Large intestine (tissue), 3 donors: ENCODE measurements around the gene PLSCR3. TPM values are rescaled to one million over a fixed set of nuclear protein-coding genes. Genes with fewer than 3 reads are reported as not detected.

Experiments
- DNase-seq, 2 donors: peaks; one replicate each; pipeline versions ENCODE4 v3.0.0 to v3.0.0-alpha.2; 2013
- H3K27ac ChIP-seq: one replicate; pipeline ENCODE4 v1.5.1; 2013; ENCODE audit warnings: low read length
- H3K27me3 ChIP-seq: 2 replicates; pipeline ENCODE4 v1.6.1; 2013; ENCODE audit warnings: low read length; ENCODE audit not compliant: control insufficient read depth, insufficient read depth
- H3K36me3 ChIP-seq: 2 replicates; pipeline ENCODE4 v1.6.1; 2013; ENCODE audit warnings: low read length; ENCODE audit not compliant: control insufficient read depth, insufficient read depth
- H3K4me1 ChIP-seq: one replicate; pipeline ENCODE4 v1.6.1; 2013; ENCODE audit warnings: low read length; ENCODE audit not compliant: control insufficient read depth, insufficient read depth
- H3K4me3 ChIP-seq: one replicate; pipeline ENCODE4 v1.5.1; 2013; ENCODE audit warnings: low read length
- H3K9me3 ChIP-seq: one replicate; pipeline ENCODE4 v1.6.1; 2013; ENCODE audit warnings: mild to moderate bottlenecking, low read depth, low read length, moderate library complexity; ENCODE audit not compliant: control insufficient read depth
- WGBS: methylation state at CpG from one replicate; pipeline ENCODE4 v1.1.5; 2013; ENCODE audit warnings: low lambda C conversion rate; ENCODE audit not compliant: insufficient coverage; 5-methylcytosine and 5-hydroxymethylcytosine counted together
- polyA plus RNA-seq: library from polyadenylated mRNA; unstranded; fragments of 120-200 nt; gene quantifications from one replicate; pipeline ENCODE4 v1.2.1, GENCODE V29; 2013

The PLSCR3 gene
- polyA plus RNA-seq, 1 donor = 16.9 TPM

DNA sequence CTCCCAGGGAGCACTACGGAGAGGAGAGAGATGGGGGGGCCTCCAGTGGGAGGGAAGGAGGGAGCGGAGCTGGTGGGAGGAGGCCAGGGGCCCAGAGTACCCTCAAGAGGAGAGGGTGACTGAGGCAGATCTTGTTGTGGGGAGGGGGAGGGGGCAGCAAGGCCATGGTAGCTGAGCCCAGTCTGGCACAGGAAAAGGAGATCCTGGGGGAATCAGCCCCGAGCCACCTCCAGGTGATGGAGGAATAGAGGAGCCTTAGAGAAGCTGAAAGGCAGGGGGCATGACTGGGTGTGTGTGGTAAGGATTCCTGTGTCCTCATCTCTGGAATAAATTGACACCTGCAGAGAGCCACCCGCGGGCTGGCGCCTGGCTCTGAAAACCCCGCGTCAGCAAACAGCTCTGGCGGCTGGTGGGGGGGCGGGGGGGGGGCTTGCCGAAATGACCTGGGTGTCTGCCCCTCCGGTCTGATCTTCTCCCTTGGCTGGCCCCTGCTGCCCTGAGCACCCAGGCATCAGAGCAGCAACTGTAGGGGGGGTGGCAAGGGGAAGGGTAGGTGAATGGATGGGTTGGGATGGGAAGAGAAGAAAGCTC is 12.0 kb upstream of the PLSCR3 start:
- Histone ChIP-seq H3K9me3 (no peaks in the 10 kb centered on the region), H3K27me3 (peaks cover 53% of the 10 kb centered on the region), H3K27ac (no peak overlapping the region), H3K4me1 (peaks cover 9% of the 10 kb centered on the region), H3K4me3 (no peak overlapping the region), H3K36me3 (peaks cover 7% of the 10 kb centered on the region)
- no peak for DNase-seq
- WGBS = no CpG with 5 or more reads among the region's 12 CpGs

DNA sequence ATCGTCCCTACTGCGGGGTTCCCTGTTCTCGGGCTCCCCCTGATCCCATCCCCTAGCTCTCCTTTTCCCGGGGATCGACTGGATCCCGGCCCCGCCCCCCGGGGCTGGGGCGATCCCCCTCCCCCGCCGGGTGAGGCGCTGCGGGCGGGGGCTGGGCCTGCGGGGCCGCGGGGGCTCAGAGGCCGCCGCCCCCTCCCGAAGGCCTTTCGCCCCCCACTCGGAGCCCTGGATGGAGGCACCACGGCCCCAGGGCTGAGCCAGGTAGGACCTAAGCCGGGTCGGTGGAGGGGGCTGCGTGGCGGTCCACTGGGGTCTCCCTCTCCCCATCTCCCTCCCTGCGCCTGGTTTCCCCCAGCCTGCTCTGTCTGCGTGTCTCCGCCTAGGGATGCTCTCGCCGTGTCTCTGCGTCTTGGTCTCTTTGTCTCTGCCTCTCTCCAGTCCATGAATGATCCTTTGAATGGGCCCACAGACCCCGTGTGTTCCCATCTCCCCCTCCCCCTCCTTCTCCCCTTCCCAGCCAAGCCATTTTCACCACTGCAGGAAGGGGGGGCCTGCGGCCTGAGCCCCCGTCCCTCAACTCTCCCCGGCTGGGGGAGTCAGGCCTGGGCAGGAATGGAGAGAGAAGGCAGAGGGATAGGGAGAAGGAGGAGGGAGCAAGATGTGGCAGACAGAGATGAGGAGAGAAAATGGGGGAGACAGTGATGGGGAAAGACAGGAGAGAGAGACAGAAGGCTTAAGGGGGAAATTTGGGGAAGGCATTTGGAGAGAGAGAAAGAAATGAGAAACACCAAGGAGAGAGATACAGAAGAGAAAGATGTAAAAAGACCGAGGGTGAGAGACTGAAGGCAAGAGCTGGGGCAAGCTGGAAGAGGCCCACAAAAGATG is 11.3 kb upstream of the PLSCR3 start:
- DNase-seq = peak in 1 of 2 donors; percentile 19
- WGBS = 13% methylated on average over 3 of the region's 38 CpGs
- peak overlapping the region; percentile 54 for H3K4me3 ChIP-seq
- peaks cover 50% of the 10 kb centered on the region for H3K27me3 ChIP-seq
- H3K4me1 ChIP-seq = peaks cover 9% of the 10 kb centered on the region
- H3K27ac ChIP-seq = peak overlapping the region; percentile 68
- peaks cover 7% of the 10 kb centered on the region for H3K36me3 ChIP-seq
- no peaks in the 10 kb centered on the region for H3K9me3 ChIP-seq

DNA sequence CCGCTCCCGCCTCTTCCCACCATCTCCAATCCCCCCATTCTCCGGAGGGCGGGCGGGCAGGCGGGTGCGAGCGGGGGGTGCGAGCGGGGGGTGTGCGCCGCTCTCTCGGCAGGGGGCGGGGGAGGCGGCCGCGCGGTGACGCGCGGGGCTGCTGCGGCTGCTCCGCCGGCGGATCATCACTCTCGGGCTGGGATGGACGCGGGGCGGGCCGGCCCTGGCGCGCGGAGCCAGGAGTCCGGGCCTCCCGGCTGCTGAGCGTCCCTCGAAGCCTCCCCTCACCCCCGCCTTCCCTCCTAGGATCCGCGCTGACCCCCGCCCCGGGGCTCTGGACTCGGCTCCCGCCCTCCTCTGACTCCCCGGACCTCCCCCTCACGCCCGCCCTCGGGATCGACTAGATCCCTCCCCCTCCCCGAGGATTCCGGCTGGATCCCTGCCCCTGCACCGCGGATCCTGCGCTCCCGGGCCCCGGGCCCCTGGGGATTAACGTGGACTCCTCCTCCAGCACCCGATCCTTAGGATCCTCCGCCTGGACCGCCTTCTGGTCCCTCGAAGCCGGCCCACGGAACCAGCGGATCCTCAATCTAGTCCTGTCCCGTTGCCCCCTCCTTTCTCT is 10.5 kb upstream of the PLSCR3 start:
- Histone ChIP-seq H3K36me3 (peaks cover 4% of the 10 kb centered on the region), H3K27ac (peak overlapping the region; percentile 68), H3K4me3 (peak overlapping the region; percentile 54), H3K9me3 (no peaks in the 10 kb centered on the region), H3K27me3 (peaks cover 45% of the 10 kb centered on the region), H3K4me1 (peaks cover 9% of the 10 kb centered on the region)
- no peak for DNase-seq
- 0% methylated on average over 1 of the region's 65 CpGs for WGBS

DNA sequence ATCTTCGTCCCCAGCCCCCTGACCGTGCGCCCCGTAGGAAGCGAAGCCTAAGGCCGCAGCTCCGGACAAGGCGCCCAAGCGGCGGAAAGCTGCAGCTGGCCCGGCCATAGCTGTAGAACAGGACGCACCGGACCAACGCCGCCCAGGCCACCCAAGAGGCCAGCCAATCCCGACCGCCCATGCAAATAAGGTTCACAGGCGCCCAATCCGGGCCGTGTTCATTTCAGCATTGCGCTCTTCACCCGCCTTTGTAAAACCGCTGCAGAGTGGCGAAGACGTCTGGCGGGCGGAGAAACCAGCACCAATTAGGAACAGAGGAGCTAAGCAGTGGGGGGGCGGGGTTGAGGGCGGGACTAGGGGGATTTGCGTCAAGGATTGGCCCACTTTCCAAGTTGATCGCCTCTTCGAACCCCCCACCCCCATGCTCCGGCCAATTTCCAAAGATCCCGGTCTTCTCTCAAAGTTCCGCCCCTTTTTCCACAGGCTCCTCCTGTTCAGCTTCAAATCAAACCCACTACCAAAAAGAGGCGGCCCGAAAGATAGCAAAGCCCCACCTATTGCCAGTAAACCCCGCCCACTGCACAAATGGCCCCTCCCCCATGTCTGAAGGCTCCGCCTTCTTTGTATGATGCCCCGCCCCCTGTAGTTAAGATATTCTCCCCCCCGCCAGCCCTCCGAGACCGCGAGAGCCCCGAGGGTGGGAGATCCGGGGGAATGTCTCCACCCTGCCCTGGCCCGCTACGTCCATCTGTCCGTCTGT is 9.8 kb upstream of the PLSCR3 start, which contains the start of gene TMEM256:
Gene TMEM256 (minus strand): TSS at position 121 of the 760 bp plus-strand sequence. CDS start 13 bp downstream, at position 108.
- peak; percentile 99 to 100 for DNase-seq
- Histone ChIP-seq H3K4me1 (peaks cover 9% of the 10 kb centered on the region), H3K9me3 (no peaks in the 10 kb centered on the region), H3K4me3 (peak within 1 kb of the TSS; percentile 93), H3K36me3 (no peaks in the 10 kb centered on the region), H3K27me3 (peaks cover 39% of the 10 kb centered on the region), H3K27ac (peak within 1 kb of the TSS; percentile 96)
- no CpG with 5 or more reads among the region's 49 CpGs for WGBS

DNA sequence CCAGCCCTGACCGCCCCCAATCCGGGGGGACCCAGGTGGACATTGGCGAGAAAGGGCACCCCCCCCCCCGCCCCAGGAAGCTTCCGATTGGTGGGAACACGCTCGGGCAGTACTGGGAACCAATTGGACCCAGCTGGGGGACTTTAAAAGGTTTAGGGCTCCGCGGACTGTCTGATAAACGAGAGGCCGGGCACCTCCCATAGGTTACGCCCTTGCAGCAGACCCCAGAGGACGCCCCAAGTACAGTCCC is 9.3 kb upstream of the PLSCR3 start:
- no peaks in the 10 kb centered on the region for H3K36me3 ChIP-seq
- H3K4me3 ChIP-seq = peak overlapping the region; percentile 93
- peaks cover 34% of the 10 kb centered on the region for H3K27me3 ChIP-seq
- peak overlapping the region; percentile 96 for H3K27ac ChIP-seq
- DNase-seq = no peak
- no peaks in the 10 kb centered on the region for H3K9me3 ChIP-seq
- WGBS = no CpG with 5 or more reads among the region's 13 CpGs
- peaks cover 9% of the 10 kb centered on the region for H3K4me1 ChIP-seq

DNA sequence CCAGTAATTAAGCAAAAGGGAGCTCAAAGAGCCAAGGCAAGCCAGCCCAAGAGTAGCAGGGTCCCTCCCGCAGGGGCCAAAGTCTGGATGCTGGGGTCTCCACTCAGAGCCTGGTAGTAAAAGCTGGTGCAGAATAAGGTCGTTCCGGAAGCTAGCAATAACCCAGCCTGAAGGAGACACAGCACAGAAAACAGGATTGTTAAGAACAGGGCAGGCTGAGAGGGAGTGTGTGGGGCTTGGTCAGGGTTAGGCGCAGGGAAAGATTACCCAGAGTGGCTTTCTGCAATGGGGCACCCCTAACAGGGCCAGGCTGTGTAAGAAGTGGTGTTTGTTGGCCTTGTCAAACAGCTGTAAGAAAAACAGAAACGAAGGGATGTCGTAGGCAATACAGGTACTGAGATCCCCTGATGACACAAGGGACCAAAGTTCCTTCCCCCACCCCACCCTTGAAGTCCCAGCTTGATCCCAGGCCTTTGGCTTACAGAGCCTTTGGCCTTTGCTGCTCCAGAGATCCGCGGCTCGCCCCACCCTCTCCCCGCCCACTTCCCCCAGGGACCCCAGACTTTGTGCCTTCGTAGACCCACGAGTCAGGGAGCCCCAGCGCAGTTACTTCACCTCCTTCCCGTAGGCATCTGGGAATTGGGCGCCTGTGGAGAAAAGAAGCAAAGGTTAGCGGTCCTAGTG is 8.9 kb upstream of the PLSCR3 start:
- Histone ChIP-seq H3K4me1 (peaks cover 9% of the 10 kb centered on the region), H3K4me3 (peak overlapping the region; percentile 93), H3K36me3 (no peaks in the 10 kb centered on the region), H3K27ac (peak overlapping the region; percentile 96), H3K9me3 (no peaks in the 10 kb centered on the region), H3K27me3 (peaks cover 31% of the 10 kb centered on the region)
- no CpG with 5 or more reads among the region's 16 CpGs for WGBS
- DNase-seq = peak; percentile 93 to 97

DNA sequence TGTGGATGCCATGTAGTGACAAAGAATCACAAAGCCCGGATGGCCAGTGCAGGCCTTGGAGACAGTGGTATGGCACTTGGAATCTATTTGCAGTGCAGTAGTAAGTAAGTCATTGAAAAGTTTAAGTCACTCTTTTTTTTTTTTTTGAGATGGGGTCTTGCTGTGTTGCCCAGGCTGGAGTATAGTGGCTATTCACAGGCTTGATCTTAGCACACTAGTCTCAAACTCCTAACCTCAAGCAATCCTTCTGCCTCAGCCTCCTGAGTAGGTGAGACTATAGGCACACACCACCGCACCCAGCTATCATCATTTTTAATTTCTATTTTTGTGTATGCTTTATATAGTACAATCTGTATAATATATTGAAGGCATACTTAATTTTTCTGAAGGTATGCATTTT is 4.3 kb upstream of the PLSCR3 start:
- no peak for DNase-seq
- Histone ChIP-seq H3K36me3 (no peaks in the 10 kb centered on the region), H3K4me1 (peaks cover 17% of the 10 kb centered on the region), H3K9me3 (no peaks in the 10 kb centered on the region), H3K4me3 (no peak overlapping the region), H3K27me3 (peaks cover 2% of the 10 kb centered on the region), H3K27ac (no peak overlapping the region)
- WGBS = no CpG with 5 or more reads among the region's 2 CpGs

DNA sequence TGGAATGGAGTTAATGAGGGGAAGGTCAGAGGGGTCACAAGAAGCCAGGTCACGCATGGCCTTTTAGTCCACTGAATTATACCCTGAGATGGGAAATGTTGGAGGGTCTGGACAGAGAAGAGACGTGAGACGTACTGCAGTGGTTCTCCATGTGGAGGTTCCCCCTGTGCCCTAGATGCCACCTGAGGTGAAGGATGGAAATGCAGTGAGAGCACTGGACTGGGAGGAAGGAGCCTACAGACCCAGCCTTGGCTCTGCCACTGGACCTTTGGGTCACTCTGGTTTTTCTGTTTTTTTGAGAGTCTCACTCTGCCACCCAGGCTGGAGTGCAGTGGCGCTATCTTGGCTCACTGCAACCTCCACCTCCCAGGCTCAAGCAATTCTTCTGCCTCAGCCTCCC is 1.8 kb upstream of the PLSCR3 start:
- no peak overlapping the region for H3K4me3 ChIP-seq
- no peak overlapping the region for H3K27ac ChIP-seq
- no peaks in the 10 kb centered on the region for H3K9me3 ChIP-seq
- no peak for DNase-seq
- WGBS = 100% methylated on average over 1 of the region's 4 CpGs
- peaks cover 7% of the 10 kb centered on the region for H3K27me3 ChIP-seq
- peaks cover 5% of the 10 kb centered on the region for H3K36me3 ChIP-seq
- H3K4me1 ChIP-seq = peaks cover 16% of the 10 kb centered on the region

DNA sequence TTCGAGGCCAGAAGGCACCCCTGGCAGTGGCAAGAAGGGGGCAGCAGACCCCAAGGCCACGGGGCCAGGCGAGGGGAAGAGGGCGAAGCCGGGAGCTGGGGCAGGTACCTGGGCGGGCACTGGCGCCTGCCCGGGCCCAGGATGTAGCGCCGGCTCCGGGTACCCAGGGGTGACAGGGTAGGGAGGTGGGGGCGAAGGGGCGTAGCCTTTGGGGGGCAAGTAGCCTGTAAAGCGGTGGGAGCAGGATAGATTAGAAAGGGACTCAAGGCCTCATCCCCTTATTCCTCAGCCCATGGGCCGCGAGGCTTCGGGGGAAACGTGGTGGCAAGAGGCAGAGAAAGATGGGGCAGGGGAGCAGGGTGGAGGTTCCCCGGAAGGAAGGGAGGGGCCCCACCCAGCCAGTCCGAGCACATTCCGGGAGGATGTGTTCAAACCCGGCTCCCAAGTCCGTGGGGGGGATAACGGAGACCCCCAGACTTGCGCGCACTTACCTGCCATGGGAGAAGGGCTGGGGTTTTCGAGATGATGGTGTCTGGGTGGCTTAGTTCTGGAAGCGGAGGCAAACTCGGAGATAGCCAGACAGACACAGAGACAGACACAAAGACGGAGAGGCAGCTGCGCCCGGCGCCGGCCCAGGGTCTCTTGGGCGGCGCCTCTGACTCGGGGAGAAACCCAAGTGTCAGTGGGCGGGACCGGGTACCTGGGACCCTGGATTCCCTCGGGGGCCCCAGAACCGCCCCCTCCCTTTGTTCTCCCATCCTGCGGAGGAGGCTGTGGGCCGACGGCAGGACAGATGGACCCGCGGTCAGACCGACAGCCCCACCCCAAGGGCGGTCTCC is 493 bp downstream of the PLSCR3 start:
- peak overlapping the region; percentile 74 for H3K27ac ChIP-seq
- peak overlapping the region; percentile 99 for H3K4me3 ChIP-seq
- no CpG with 5 or more reads among the region's 48 CpGs for WGBS
- peaks cover 16% of the 10 kb centered on the region for H3K4me1 ChIP-seq
- H3K9me3 ChIP-seq = no peaks in the 10 kb centered on the region
- H3K27me3 ChIP-seq = peaks cover 7% of the 10 kb centered on the region
- peaks cover 24% of the 10 kb centered on the region for H3K36me3 ChIP-seq
- DNase-seq = no peak
